Activated CD4-positive, alpha-beta T cell treated with anti-CD3 and anti-CD28 coated beads, Interleukin-2, Interleukin-4, amounts not matched to agents 100 ng/mL and 50 ng/mL, durations not matched to agents 16 hours and 8 hours (primary cell): Measurements from ENCODE around the gene TUBGCP3.
"Not testable (repeated sequence)": the region's sequence is repeated elsewhere in the genome, so short reads cannot be mapped to it uniquely, and the experiment has no call there.

Source experiments
- DNase-seq: peaks from one replicate; pipeline ENCODE4 v3.0.0-alpha.2; 2020; ENCODE audit warnings: low spot score

The TUBGCP3 gene

GRCh38 chr13:112576768-112577167 lies 11.2 kb downstream of the TUBGCP3 start:
- no peak for DNase-seq

DNA sequence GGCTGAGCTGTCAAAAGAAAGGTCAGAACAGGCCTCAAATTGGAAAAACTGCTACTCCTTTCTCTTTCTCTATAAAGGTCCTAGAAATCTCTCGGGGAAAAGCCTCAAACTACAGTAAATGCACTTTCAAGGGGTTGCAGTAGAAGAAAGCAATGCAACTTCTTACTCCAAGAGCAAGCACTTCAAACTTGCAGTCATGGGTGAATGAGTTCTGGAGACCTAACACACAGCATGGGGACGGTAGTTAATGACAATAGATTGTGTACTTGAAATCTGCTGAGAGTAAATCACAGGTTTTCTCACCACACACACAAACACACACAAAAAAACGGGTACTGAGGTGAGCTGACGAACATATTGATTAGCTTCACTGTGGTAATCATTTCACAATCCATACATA lies 11.8 kb downstream of the TUBGCP3 start:
- DNase-seq: no peak

- DNase-seq: no peak
These were observed 12.3 kb downstream of the TUBGCP3 start for GRCh38 chr13:112575675-112576074.

GRCh38 chr13:112574834-112575613 lies 12.9 kb downstream of the TUBGCP3 start:
- no peak for DNase-seq

DNA sequence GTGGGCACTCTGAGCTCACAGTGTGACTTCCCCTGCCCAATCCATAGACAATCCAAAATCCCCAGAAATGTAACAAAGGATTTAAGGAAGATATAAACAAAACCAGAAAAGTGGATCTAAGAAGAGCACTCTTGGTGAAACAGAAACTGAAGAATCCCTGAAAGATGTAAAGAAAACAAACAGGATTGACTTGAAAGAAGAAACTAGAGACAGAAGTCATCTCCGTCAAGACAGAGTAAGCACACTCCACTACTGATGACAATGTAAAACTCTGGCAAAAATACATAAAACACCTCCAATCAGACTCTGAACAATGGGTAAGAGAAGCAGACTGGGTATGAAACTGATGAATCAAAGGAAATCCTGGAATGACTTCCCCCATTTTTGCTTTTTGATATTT lies 13.5 kb downstream of the TUBGCP3 start:
- no peak for DNase-seq

GRCh38 chr13:112573710-112574109 lies 14.2 kb downstream of the TUBGCP3 start:
- DNase-seq: no peak

DNA sequence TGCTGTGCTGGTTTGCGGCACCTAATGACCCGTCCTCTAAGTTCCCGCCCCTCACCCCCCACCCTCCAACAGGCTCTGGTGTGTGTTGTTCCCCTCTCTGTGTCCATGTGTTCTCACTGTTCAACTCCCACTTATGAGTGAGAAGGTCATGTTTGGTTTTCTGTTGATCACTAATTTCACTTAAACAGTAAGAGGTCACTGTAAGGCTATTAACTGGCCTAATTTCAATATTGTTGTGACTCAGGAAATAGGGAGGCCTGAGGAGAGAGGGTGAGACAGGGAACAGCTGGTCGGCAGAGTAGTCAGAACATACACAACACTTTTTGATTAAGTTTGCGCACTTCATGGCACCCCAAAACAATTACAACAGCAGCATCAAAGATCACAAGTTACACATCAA lies 15.6 kb downstream of the TUBGCP3 start:
- no peak for DNase-seq

- DNase-seq: no peak
These were observed 18.1 kb downstream of the TUBGCP3 start for GRCh38 chr13:112569821-112570220.

GRCh38 chr13:112567161-112567862 lies 20.6 kb downstream of the TUBGCP3 start:
- DNase-seq: no peak

GRCh38 chr13:112562786-112563383 lies 25.1 kb downstream of the TUBGCP3 start:
- DNase-seq: no peak

DNA sequence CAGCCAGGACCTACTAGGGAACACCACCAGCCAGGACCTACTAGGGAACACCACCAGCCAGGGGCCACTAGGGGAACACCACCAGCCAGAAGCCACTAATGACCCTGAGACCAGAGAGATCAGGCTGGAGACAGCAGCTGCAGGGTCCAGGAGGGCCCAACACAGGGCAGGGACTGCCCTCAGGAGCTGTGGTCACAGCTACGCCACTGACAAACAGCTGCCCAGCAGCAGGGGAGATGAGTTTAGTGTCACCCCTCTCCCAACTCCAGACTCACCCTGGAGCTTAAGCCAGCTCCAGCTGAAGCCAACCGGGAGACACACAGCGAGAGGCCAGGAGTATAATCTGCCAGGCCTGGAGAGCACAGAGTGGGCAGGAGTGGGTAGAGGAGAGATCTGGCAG lies 25.7 kb downstream of the TUBGCP3 start:
- no peak for DNase-seq

DNA sequence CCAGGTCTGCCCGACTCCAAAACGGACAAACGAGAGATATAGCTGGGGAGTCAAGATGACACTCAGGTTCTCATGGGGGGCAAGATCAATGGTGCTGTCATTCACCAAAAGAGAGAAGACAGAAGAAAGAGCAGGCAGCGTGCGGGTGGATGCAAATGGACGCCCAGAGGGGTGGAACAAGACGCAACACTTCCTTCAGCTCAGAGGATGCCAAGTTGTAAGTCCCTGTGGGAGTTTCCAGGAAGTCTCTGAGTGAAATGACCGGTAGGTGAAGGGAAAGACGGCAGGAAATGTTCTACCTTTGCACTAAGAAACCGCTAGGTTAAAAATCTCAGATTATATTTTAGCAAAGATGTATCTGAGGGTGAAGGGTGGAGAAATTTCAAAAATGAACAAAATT lies 26.5 kb downstream of the TUBGCP3 start:
- no peak for DNase-seq

DNA sequence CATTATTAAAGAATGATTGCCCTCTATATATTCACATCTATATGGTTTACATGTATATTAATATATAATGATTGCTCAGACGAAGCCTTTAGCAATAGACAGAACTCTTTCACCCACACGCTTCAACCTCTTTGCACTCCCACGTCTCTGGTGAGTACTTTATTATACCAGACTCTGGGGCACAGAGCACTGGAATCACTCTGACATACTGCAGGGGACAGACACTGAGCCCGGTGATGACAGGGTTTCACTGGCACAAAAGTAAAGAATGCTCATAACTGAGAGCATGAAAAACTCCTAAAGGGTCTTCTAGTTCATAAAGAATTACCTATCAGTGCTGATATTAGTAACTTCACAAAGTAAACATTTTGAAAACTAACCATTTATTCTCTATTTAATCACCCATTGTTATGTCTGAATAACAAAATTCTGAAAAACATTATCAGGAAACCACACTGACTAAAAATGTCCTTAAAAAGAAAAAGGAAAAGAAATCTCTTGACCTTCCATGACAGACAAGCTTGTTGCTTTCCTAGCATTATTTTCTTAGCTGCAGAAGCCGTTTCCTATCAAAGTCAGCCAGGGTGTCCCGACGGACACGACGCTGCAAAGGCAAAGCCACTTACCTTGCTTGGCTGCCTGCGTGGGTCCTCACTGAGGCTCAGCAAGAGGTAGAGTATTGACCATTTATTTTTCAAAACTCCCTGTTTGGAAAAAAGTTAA lies 29.1 kb downstream of the TUBGCP3 start:
- no peak for DNase-seq

DNA sequence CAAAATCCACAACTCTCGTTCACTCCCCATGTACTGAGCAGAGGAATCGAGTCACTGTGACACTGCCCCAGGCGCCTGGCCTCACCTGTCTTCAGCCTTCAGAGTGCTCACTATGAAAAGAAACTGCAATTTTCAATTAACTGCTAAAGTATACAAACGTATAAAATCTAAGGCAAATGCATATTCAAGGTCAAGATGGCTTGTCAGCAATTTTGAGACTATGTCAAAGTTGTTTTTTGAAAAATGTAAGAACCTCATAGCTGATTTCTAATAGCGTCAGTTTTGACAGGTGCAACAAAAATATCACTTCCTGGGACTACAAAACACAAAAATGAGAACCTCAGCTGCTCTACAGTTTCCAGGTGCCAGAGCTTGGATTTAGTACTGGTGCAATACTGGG lies 31.4 kb downstream of the TUBGCP3 start:
- no peak for DNase-seq

- no peak for DNase-seq
These were observed 33.6 kb downstream of the TUBGCP3 start for GRCh38 chr13:112554214-112554850.

DNA sequence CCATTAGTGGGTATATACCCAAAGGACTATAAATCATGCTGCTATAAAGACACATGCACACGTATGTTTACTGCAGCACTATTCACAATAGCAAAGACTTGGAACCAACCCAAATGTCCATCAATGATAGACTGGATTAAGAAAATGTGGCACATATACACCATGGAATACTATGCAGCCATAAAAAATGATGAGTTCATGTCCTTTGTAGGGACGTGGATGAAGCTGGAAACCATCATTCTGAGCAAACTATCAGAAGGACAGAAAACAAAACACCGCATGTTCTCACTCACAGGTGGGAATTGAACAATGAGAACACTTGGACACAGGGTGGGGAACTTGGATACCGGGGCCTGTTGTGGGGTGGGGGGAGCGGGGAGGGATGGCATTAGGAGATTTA lies 39.0 kb downstream of the TUBGCP3 start:
- DNase-seq: not testable (repeated sequence)

DNA sequence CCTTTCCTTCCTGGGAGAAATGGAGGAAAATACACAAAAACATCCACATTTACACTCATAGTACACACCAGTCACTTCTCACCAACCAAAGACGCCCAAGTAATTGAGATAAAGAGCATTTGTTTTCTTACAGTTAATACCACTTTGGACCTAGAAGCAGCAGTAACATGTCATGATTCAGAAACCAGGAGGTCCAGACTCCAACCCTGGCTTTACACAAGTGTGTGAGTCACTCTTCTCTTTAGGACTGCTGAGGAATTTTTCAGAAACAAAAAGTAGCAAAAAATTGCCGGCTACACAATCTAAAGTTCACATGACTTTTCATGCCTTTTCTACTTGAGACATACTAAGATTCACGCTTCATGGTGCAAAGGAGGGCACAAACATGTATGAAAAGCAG lies 42.1 kb downstream of the TUBGCP3 start:
- DNase-seq: no peak

GRCh38 chr13:112532837-112533745 lies 54.9 kb downstream of the TUBGCP3 start:
- no peak for DNase-seq

DNA sequence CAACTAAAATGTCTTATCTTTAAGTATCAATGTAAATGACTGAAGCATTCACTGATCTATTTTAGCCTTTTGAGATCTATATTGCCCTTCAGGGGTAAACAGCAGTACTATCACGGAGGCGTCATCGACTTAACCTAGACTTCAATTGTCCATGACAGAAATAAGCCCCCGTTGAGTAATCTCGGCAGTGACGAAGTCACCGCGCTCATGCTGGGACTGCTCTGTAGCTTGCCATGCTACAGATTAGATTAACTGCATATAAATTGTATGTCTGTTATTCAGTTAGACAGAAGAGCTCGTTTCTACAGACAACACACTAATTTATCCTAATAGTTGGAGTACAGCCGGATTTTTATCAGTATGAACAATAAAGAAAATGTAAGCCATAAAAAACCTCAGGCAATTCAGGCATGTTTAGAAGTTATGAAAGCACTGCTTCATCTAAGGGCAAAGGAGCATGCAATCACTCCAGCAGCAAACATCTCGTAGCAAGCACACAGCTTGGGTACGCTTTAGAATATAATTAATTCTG lies 56.6 kb downstream of the TUBGCP3 start:
- DNase-seq: no peak

- no peak for DNase-seq
These were observed 57.1 kb downstream of the TUBGCP3 start for GRCh38 chr13:112530861-112531260.

DNA sequence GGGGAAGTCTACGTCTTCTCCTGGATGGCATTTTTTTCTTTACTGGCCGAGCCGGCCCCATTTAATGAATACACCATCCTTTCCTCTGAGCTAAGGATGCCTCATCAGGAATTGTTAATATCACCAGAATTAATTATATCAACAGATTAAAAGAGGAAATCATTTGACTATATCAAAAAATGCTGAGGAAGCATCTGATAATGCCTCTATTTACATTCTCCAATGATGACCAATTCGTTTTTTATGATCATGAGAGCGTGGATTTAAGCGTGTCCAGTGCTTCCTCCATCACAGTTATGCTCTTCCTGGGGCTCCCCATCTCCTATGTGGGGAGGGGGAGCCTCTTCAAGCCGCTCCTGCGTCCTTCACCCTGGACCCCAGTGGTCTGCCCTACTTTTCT lies 58.7 kb downstream of the TUBGCP3 start:
- DNase-seq: no peak
